Endothelial cell of umbilical vein (primary cell): ENCODE results near the gene GM2A. TPM values are rescaled to one million over a fixed set of nuclear protein-coding genes. Genes with fewer than 3 reads are reported as not detected.
A peak's percentile ranks its signal among the peaks of the same experiment; 100 is the strongest.

ENCODE experiments used
- BruUV-seq: library from RNA; stranded (reverse); fragments of 400-500 nt; replicated peaks from 2 replicates; lab custom pipeline; 2021; lab: Mats Ljungman, UMichigan
- CTCF ChIA-PET: fragments of 300-600, 350-600 bp; sonication (Branson Sonifier 250); formaldehyde crosslinking; loops from one replicate; lab custom pipeline; 2021; ENCODE audit warnings: antibody characterized with exemption, inconsistent platforms; lab: Charles Lee
- POLR2A ChIA-PET: fragments of 300-600, 350-600 bp; sonication (Branson Sonifier 250); formaldehyde crosslinking; loops from one replicate; lab custom pipeline; 2021; ENCODE audit warnings: antibody characterized with exemption, inconsistent platforms; lab: Charles Lee
- DNase-seq: peaks from one replicate; pipeline ENCODE4 v3.0.0-alpha.2; 2011; ENCODE audit warnings: low read depth, low spot score
- FAIRE-seq: peaks from 2 replicates; lab custom pipeline; 2011; peaks lifted over from hg19 to GRCh38; lab: Jason Lieb, UNC
- H2AFZ ChIP-seq: 2 replicates; pipeline ENCODE4 v1.6.0; 2012; ENCODE audit warnings: low read depth, low read length, control low read depth, inconsistent platforms
- H3K27ac ChIP-seq: 2 replicates; pipeline ENCODE4 v1.5.1; 2011; ENCODE audit warnings: low read depth, mild to moderate bottlenecking, control low read depth, low read length, moderate library complexity; ENCODE audit not compliant: insufficient read depth
- H3K27me3 ChIP-seq, 2 experiments: 2 replicates each; pipeline versions ENCODE4 v1.6.0 to v1.6.1; 2011; ENCODE audit warnings: low read length in 2 of 2, mixed read lengths in 1 of 2; ENCODE audit not compliant: control insufficient read depth in 2 of 2, insufficient read depth in 2 of 2
- H3K36me3 ChIP-seq, 2 experiments: 2 replicates in 1 of 2; 3 replicates in 1 of 2; pipeline ENCODE4 v1.5.1; 2011; ENCODE audit warnings: low read length in 2 of 2, mild to moderate bottlenecking in 1 of 2, moderate library complexity in 1 of 2; ENCODE audit not compliant: control insufficient read depth in 2 of 2, insufficient read depth in 2 of 2; ENCODE audit errors: extremely low read depth in 1 of 2
- H3K4me1 ChIP-seq: 3 replicates; pipeline ENCODE4 v1.5.1; 2011; ENCODE audit warnings: mild to moderate bottlenecking, low read length; ENCODE audit not compliant: control insufficient read depth, insufficient read depth; ENCODE audit errors: extremely low read depth
- H3K4me2 ChIP-seq: 2 replicates; pipeline ENCODE4 v1.6.1; 2011; ENCODE audit warnings: low read length, control low read depth, mixed read lengths; ENCODE audit not compliant: insufficient read depth
- H3K4me3 ChIP-seq, 3 experiments: fragments of 200-600 bp in 1 of 3; sonication (generic), shearing (Covaris generic) in 1 of 3; replicated peaks in 1 of 3; 2 replicates each; pipeline ENCODE4 v1.5.1; 2011 to 2016; ENCODE audit warnings: control low read depth in 3 of 3, low read length in 3 of 3, mild to moderate bottlenecking in 2 of 3, inconsistent platforms in 1 of 3, low read depth in 1 of 3, moderate library complexity in 1 of 3; ENCODE audit not compliant: insufficient read depth in 1 of 3
- H3K79me2 ChIP-seq: 2 replicates; pipeline ENCODE4 v1.6.0; 2012; ENCODE audit warnings: low read length, inconsistent platforms; ENCODE audit not compliant: control insufficient read depth, insufficient read depth
- H3K9ac ChIP-seq: replicated peaks from 2 replicates; pipeline ENCODE3; 2011; ENCODE audit warnings: low read length, control low read depth; ENCODE audit not compliant: insufficient read depth; ENCODE audit errors: extremely low read depth
- H3K9me1 ChIP-seq: replicated peaks from 3 replicates; pipeline ENCODE4 v1.6.0; 2011; ENCODE audit warnings: mild to moderate bottlenecking, low read length; ENCODE audit not compliant: control insufficient read depth, insufficient read depth; ENCODE audit errors: extremely low read depth
- H3K9me3 ChIP-seq: replicated peaks from 2 replicates; pipeline ENCODE4 v1.5.1; 2012; ENCODE audit warnings: low read length, inconsistent platforms; ENCODE audit not compliant: control insufficient read depth, insufficient read depth
- H4K20me1 ChIP-seq: replicated peaks from 2 replicates; pipeline ENCODE3; 2011; ENCODE audit warnings: mild to moderate bottlenecking, low read length; ENCODE audit not compliant: control insufficient read depth, insufficient read depth; ENCODE audit errors: extremely low read depth
- EZH2 ChIP-seq: IDR thresholded peaks from 2 replicates; pipeline ENCODE4 v1.6.1; 2012; ENCODE audit warnings: borderline replicate concordance, low read depth, mild to moderate bottlenecking, moderate library complexity, low read length, inconsistent platforms; ENCODE audit not compliant: severe bottlenecking
- FOS ChIP-seq: IDR thresholded peaks from 2 replicates; pipeline ENCODE4 v1.6.1; 2011; ENCODE audit warnings: mild to moderate bottlenecking, low read length, moderate library complexity, borderline replicate concordance; ENCODE audit not compliant: insufficient read depth
- GATA2 ChIP-seq: IDR thresholded peaks from 2 replicates; pipeline ENCODE4 v1.7.0; 2011; ENCODE audit warnings: low read depth, mild to moderate bottlenecking, moderate library complexity, mixed read lengths, low read length; ENCODE audit not compliant: insufficient read length, insufficient read depth
- JUN ChIP-seq: IDR thresholded peaks from 2 replicates; pipeline ENCODE4 v1.6.1; 2011; ENCODE audit warnings: borderline replicate concordance, low read depth; ENCODE audit not compliant: insufficient read length, insufficient read depth
- POLR2A ChIP-seq: IDR thresholded peaks from 2 replicates; pipeline ENCODE4 v1.6.1; 2012; ENCODE audit warnings: low read depth, mild to moderate bottlenecking, control low read depth, low read length
- POLR2AphosphoS5 ChIP-seq: IDR thresholded peaks from 2 replicates; pipeline ENCODE4 v1.6.1; 2012; ENCODE audit warnings: low read depth, mild to moderate bottlenecking, control low read depth, low read length, moderate library complexity; ENCODE audit not compliant: insufficient read depth
- dilution Hi-C: fragments of 300-500 bp; cut with MboI; formaldehyde crosslinking; loops from one replicate; pipeline ENCODE4 v1.15.0; 2019; ENCODE audit warnings: low sequenced_read_pairs; ENCODE audit not compliant: extremely low pct_ligation_motif_present
- intact Hi-C: fragments of 100-400 bp; cut with micrococcal nuclease; formaldehyde crosslinking; loops from one replicate; pipeline ENCODE4 v1.10.0; 2022
- polyA plus RNA-seq, 4 experiments: library from polyadenylated mRNA; depleted of rRNA in 3 of 4; stranded (reverse) in 3 of 4; unstranded in 1 of 4; fragments of >200 nt; gene quantifications; 2 replicates each; pipeline versions ENCODE4 v1.2.1 to v1.2.3, GENCODE V29; 2011 to 2012; ENCODE audit warnings: missing spikeins in 1 of 4
- total RNA-seq: library from RNA; stranded (reverse); gene quantifications from 2 replicates; pipeline ENCODE4 v1.2.3, GENCODE V29; 2021
- TF ChIP-seq, protein P1 (sequence below), 2 donors: IDR thresholded peaks; 1 replicate in 1 of 2; 2 replicates in 1 of 2; pipeline ENCODE4 v1.5.1; 2011; ENCODE audit warnings: low read length in 2 of 2, mild to moderate bottlenecking in 2 of 2, moderate library complexity in 2 of 2, control low read depth in 1 of 2, inconsistent platforms in 1 of 2, low read depth in 1 of 2; ENCODE audit not compliant: insufficient read depth in 1 of 2; ENCODE audit errors: extremely low read depth in 1 of 2
- TF ChIP-seq, protein P2 (sequence below): IDR thresholded peaks from 2 replicates; pipeline ENCODE4 v1.6.1; 2011; ENCODE audit not compliant: insufficient read depth, insufficient read length

Gene GM2A
- total and polyA plus RNA-seq, 2 donors (not counting 3 experiments of a cell fraction or from before 2014, with no cell fraction given): 14.0 to 21.2 TPM

- Histone ChIP-seq H3K4me1 (peaks cover 6% of the 10 kb centered on the region), H3K9ac (no peak overlapping the region), H3K27ac (no peak overlapping the region), H3K4me2 (no peak overlapping the region), H4K20me1 (no peaks in the 10 kb centered on the region), H3K9me1 (no peaks in the 10 kb centered on the region), H3K27me3 (no peaks in the 10 kb centered on the region), H2AFZ (no peak overlapping the region), H3K79me2 (no peaks in the 10 kb centered on the region), H3K9me3 (no peaks in the 10 kb centered on the region), H3K36me3 (no peaks in the 10 kb centered on the region), H3K4me3 (no peak overlapping the region)
- no peak for FAIRE-seq
- dilution Hi-C loops: no loop called here
- no peak for DNase-seq
- POLR2A ChIA-PET: interaction anchor here (0.5 kb wide), 1 partner anchor 33 kb away, joined by 3 read pairs; no protein-coding TSS in a partner anchor
- no TSS peak for BruUV-seq
- intact Hi-C loops: no loop called here
- CTCF ChIA-PET: no interaction called here
- TF ChIP-seq, protein P1, sequence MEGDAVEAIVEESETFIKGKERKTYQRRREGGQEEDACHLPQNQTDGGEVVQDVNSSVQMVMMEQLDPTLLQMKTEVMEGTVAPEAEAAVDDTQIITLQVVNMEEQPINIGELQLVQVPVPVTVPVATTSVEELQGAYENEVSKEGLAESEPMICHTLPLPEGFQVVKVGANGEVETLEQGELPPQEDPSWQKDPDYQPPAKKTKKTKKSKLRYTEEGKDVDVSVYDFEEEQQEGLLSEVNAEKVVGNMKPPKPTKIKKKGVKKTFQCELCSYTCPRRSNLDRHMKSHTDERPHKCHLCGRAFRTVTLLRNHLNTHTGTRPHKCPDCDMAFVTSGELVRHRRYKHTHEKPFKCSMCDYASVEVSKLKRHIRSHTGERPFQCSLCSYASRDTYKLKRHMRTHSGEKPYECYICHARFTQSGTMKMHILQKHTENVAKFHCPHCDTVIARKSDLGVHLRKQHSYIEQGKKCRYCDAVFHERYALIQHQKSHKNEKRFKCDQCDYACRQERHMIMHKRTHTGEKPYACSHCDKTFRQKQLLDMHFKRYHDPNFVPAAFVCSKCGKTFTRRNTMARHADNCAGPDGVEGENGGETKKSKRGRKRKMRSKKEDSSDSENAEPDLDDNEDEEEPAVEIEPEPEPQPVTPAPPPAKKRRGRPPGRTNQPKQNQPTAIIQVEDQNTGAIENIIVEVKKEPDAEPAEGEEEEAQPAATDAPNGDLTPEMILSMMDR (IDR thresholded peaks at IDR 0.05; ENCODE audit: extremely low read depth in 1 of 2, insufficient read depth in 1 of 2, low read depth in 1 of 2, low read length in 2 of 2): peak in 1 of 2 donors; percentile 12
- no peak for TF ChIP-seq POLR2AphosphoS5
These were observed 33.2 kb upstream of the GM2A start for GRCh38 chr5:151219789-151220188.

GRCh38 chr5:151221574-151221973 lies 31.4 kb upstream of the GM2A start:
- peaks cover 6% of the 10 kb centered on the region for H3K4me1 ChIP-seq
- no peaks in the 10 kb centered on the region for H4K20me1 ChIP-seq
- H3K4me2 ChIP-seq: no peak overlapping the region
- intact Hi-C loops: no loop called here
- H3K36me3 ChIP-seq: no peaks in the 10 kb centered on the region
- FAIRE-seq (no peak), DNase-seq (no peak)
- TF ChIP-seq JUN (no peak), POLR2A (no peak), POLR2AphosphoS5 (no peak), GATA2 (no peak), EZH2 (no peak), FOS (no peak)
- TF ChIP-seq, protein P1 (IDR thresholded peaks at IDR 0.05; ENCODE audit: extremely low read depth in 1 of 2, insufficient read depth in 1 of 2, low read depth in 1 of 2, low read length in 2 of 2): no peak
- TF ChIP-seq, protein P2, sequence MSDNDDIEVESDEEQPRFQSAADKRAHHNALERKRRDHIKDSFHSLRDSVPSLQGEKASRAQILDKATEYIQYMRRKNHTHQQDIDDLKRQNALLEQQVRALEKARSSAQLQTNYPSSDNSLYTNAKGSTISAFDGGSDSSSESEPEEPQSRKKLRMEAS: no peak
- no peak overlapping the region for H3K27ac ChIP-seq
- POLR2A ChIA-PET: interaction anchor here (0.6 kb wide), 1 partner anchor 176 kb away, joined by 3 read pairs; no protein-coding TSS in a partner anchor
- H3K27me3 ChIP-seq: no peaks in the 10 kb centered on the region
- CTCF ChIA-PET: interaction anchor here (1.3 to 2.8 kb wide), 4 partner anchors 17 to 106 kb away, joined by 4 to 18 read pairs (median 7); no protein-coding TSS in a partner anchor
- no peaks in the 10 kb centered on the region for H3K9me1 ChIP-seq
- H3K9me3 ChIP-seq: no peaks in the 10 kb centered on the region
- dilution Hi-C loops: no loop called here
- no TSS peak for BruUV-seq
- no peak overlapping the region for H3K9ac ChIP-seq
- no peak overlapping the region for H3K4me3 ChIP-seq
- no peaks in the 10 kb centered on the region for H3K79me2 ChIP-seq
- no peak overlapping the region for H2AFZ ChIP-seq
